ENCODE measurements around the gene KRT72.

Gene KRT72

GRCh38 chr12:52629281-52630007 is 28.2 kb upstream of the KRT72 start:
- no peak for DNase-seq

GRCh38 chr12:52628841-52629240 is 27.6 kb upstream of the KRT72 start:
- no peak for DNase-seq

- DNase-seq: no peak
Measured at GRCh38 chr12:52628111-52628507, 26.8 kb upstream of the KRT72 start.

- DNase-seq: no peak
Measured at GRCh38 chr12:52627395-52628110, 26.3 kb upstream of the KRT72 start.

GRCh38 chr12:52622349-52622748 is 21.1 kb upstream of the KRT72 start:
- no peak for DNase-seq

- DNase-seq: no peak
Measured at GRCh38 chr12:52618866-52619265, 17.6 kb upstream of the KRT72 start.

- DNase-seq: no peak
Measured at GRCh38 chr12:52618216-52618615, 17.0 kb upstream of the KRT72 start, which contains the start of gene KRT73. Gene KRT73, minus strand, starts transcription at chr12:52618559. Its CDS starts 35 bp downstream, at chr12:52618524.

- no peak for DNase-seq
Measured at GRCh38 chr12:52617403-52617785, 16.1 kb upstream of the KRT72 start.

- DNase-seq: no peak
Measured at GRCh38 chr12:52616680-52617402, 15.6 kb upstream of the KRT72 start.

GRCh38 chr12:52615912-52616311 is 14.6 kb upstream of the KRT72 start:
- DNase-seq: no peak

- DNase-seq: no peak
Measured at GRCh38 chr12:52615208-52615868, 14.1 kb upstream of the KRT72 start.

GRCh38 chr12:52614381-52615207 is 13.3 kb upstream of the KRT72 start:
- no peak for DNase-seq

GRCh38 chr12:52613384-52614030 is 12.2 kb upstream of the KRT72 start:
- no peak for DNase-seq

GRCh38 chr12:52612431-52613383 is 11.4 kb upstream of the KRT72 start:
- DNase-seq: no peak

- DNase-seq: no peak
Measured at GRCh38 chr12:52611080-52611468, 9.8 kb upstream of the KRT72 start.

- no peak for DNase-seq
Measured at GRCh38 chr12:52608826-52609630, 7.8 kb upstream of the KRT72 start.

GRCh38 chr12:52608161-52608560 is 6.9 kb upstream of the KRT72 start:
- no peak for DNase-seq

- DNase-seq: no peak
Measured at GRCh38 chr12:52607314-52607713, 6.1 kb upstream of the KRT72 start.

- DNase-seq: no peak
Measured at GRCh38 chr12:52606581-52607218, 5.4 kb upstream of the KRT72 start.

All from fibroblast of skin of right quadriceps (primary cell).